Dendritic cell treated with granulocyte-macrophage colony-stimulating factor and Interleukin-4, amounts not matched to agents 40 ng/mL and 50 ng/mL, for 4 days (primary cell): ENCODE data around the gene E2F1.
"Not testable (repeated sequence)": the region's sequence is repeated elsewhere in the genome, so short reads cannot be mapped to it uniquely, and the experiment has no call there.

Experiments
- H3K27ac Mint-ChIP-seq: one replicate; pipeline ENCODE4 v1.8.0; 2022; ENCODE audit warnings: mild to moderate bottlenecking, mixed read lengths
- H3K27me3 Mint-ChIP-seq: one replicate; pipeline ENCODE4 v1.8.0; 2022; ENCODE audit warnings: mild to moderate bottlenecking, mixed read lengths
- H3K36me3 Mint-ChIP-seq: one replicate; pipeline ENCODE4 v1.8.0; 2022; ENCODE audit warnings: low read depth, mixed read lengths
- H3K4me1 Mint-ChIP-seq: one replicate; pipeline ENCODE4 v1.8.0; 2022; ENCODE audit warnings: low read depth, mixed read lengths
- H3K4me3 Mint-ChIP-seq: one replicate; pipeline ENCODE4 v1.8.0; 2022; ENCODE audit warnings: mild to moderate bottlenecking, moderate library complexity, mixed read lengths
- H3K9me3 Mint-ChIP-seq: one replicate; pipeline ENCODE4 v1.8.0; 2022; ENCODE audit warnings: mixed read lengths
- intact Hi-C: fragments of 100-400 bp; cut with micrococcal nuclease; formaldehyde crosslinking; loops from one replicate; pipeline ENCODE4 v1.15.0; 2022

Gene E2F1

DNA sequence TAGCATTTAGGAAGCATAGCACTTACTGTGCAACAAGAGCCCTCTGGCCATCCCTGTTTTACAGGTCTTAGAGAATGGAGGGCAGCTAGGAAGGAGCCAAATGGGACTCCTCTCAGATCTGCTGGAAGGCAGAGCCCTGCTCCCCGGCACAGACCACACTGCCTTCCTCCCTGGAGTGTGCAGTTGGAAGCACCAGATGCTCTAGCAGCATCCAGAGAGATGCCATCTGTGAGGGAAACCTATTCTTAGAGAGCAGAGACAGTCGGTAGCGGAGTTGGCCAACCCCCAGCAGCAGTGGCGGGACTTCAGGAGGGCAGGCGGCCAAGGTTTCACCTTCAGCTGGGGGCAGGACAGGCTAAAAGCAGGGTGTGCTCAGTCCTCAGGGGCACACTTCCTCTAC lies 16.7 kb upstream of the E2F1 start:
- intact Hi-C loops: no loop called here
- Mint-ChIP-seq H3K36me3 (peaks cover 15% of the 10 kb centered on the region), H3K4me1 (no peaks in the 10 kb centered on the region), H3K27me3 (no peaks in the 10 kb centered on the region), H3K9me3 (peaks cover 13% of the 10 kb centered on the region), H3K4me3 (no peak overlapping the region), H3K27ac (no peak overlapping the region)

DNA sequence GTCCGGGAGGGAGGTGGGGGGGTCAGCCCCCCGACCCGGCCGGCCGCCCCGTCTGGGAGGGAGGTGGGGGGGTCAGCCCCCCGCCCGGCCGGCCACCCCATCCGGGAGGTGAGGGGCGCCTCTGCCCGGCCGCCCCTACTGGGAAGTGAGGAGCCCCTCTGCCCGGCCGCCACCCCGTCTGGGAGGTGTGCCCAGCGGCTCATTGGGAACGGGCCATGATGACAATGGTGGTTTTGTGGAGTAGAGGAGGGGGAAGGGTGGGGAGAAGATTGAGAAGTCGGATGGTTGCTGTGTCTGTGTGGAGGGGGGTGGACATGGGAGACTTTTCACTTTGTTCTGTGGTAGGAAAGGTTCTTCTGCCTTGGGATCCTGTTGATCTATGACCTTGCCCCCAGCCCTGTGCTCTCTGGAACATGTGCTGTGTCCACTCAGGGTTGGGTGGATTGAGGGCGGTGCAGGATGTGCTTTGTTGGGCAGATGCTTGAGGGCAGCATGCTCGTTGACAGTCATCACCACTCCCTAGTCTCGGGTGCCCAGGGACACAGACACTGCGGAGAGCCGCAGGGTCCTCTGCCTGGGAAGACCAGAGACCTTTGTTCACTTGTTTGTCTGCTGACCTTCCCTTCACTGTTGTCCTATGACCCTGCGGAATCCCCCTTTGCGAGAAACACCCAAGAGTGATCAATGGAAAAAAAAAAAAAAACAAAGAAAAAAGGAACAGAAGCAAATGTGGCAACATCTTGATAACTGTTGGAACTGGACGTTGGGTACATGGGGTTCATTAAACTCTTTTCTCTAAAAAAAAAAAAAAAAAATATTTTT lies 15.7 kb upstream of the E2F1 start:
- intact Hi-C loops: no loop called here
- Mint-ChIP-seq H3K27ac (no peak overlapping the region), H3K9me3 (peaks cover 13% of the 10 kb centered on the region), H3K36me3 (peaks cover 6% of the 10 kb centered on the region), H3K4me3 (no peak overlapping the region), H3K4me1 (no peaks in the 10 kb centered on the region), H3K27me3 (no peaks in the 10 kb centered on the region)

- H3K4me1 Mint-ChIP-seq, H3K4me3 Mint-ChIP-seq, H3K27me3 Mint-ChIP-seq, H3K36me3 Mint-ChIP-seq, H3K27ac Mint-ChIP-seq, intact Hi-C loops: not testable (repeated sequence)
- H3K9me3 Mint-ChIP-seq: peaks cover 13% of the 10 kb centered on the region
These were observed 14.7 kb upstream of the E2F1 start for GRCh38 chr20:33700696-33701441.

DNA sequence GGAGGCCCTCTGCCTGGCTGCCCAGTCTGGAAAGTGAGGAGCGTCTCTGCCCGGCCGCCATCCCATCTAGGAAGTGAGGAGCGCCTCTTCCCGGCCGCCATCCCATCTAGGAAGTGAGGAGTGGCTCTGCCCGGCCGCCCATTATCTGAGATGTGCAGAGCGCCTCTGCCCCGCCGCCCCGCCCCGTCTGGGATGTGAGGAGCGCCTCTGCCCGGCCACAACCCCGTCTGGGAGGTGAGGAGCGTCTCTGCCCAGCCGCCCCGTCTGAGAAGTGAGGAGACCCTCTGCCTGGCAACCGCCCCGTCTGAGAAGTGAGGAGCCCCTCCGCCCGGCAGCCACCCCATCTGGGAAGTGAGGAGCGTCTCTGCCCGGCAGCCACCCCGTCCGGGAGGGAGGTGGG lies 12.8 kb upstream of the E2F1 start:
- H3K27me3 Mint-ChIP-seq, H3K4me1 Mint-ChIP-seq, intact Hi-C loops, H3K4me3 Mint-ChIP-seq, H3K36me3 Mint-ChIP-seq, H3K27ac Mint-ChIP-seq: not testable (repeated sequence)
- peaks cover 13% of the 10 kb centered on the region for H3K9me3 Mint-ChIP-seq

GRCh38 chr20:33697129-33697528 lies 10.9 kb upstream of the E2F1 start:
- no peaks in the 10 kb centered on the region for H3K27me3 Mint-ChIP-seq
- intact Hi-C loops: no loop called here
- peak overlapping the region; percentile 24 for H3K27ac Mint-ChIP-seq
- H3K36me3 Mint-ChIP-seq: no peaks in the 10 kb centered on the region
- no peaks in the 10 kb centered on the region for H3K4me1 Mint-ChIP-seq
- H3K9me3 Mint-ChIP-seq: peaks cover 13% of the 10 kb centered on the region
- H3K4me3 Mint-ChIP-seq: no peak overlapping the region

GRCh38 chr20:33696448-33696847 lies 10.3 kb upstream of the E2F1 start:
- Mint-ChIP-seq H3K4me1 (no peaks in the 10 kb centered on the region), H3K36me3 (no peaks in the 10 kb centered on the region), H3K27me3 (no peaks in the 10 kb centered on the region), H3K4me3 (no peak overlapping the region), H3K27ac (no peak overlapping the region), H3K9me3 (peaks cover 13% of the 10 kb centered on the region)
- intact Hi-C loops: no loop called here

GRCh38 chr20:33694639-33695012 lies 8.4 kb upstream of the E2F1 start:
- peaks cover 5% of the 10 kb centered on the region for H3K9me3 Mint-ChIP-seq
- H3K4me3 Mint-ChIP-seq: no peak overlapping the region
- H3K27me3 Mint-ChIP-seq: no peaks in the 10 kb centered on the region
- H3K36me3 Mint-ChIP-seq: no peaks in the 10 kb centered on the region
- H3K27ac Mint-ChIP-seq: no peak overlapping the region
- intact Hi-C loops: no loop called here
- H3K4me1 Mint-ChIP-seq: peaks cover 5% of the 10 kb centered on the region

- Mint-ChIP-seq H3K4me3 (no peak overlapping the region), H3K4me1 (peaks cover 5% of the 10 kb centered on the region), H3K9me3 (peaks cover 5% of the 10 kb centered on the region)
These were observed 7.8 kb upstream of the E2F1 start for GRCh38 chr20:33693741-33694638.

GRCh38 chr20:33693289-33693688 lies 7.1 kb upstream of the E2F1 start:
- Mint-ChIP-seq H3K36me3 (no peaks in the 10 kb centered on the region), H3K9me3 (no peaks in the 10 kb centered on the region), H3K27me3 (no peaks in the 10 kb centered on the region), H3K27ac (no peak overlapping the region), H3K4me3 (no peak overlapping the region), H3K4me1 (peaks cover 5% of the 10 kb centered on the region)
- intact Hi-C loops: no loop called here

More at GRCh38 chr20:33693741-33694638, 7.8 kb upstream of the E2F1 start:
- intact Hi-C loops: no loop called here
- H3K36me3 Mint-ChIP-seq: no peaks in the 10 kb centered on the region
- H3K27me3 Mint-ChIP-seq: no peaks in the 10 kb centered on the region
- no peak overlapping the region for H3K27ac Mint-ChIP-seq

- peaks cover 25% of the 10 kb centered on the region for H3K4me1 Mint-ChIP-seq
- no peaks in the 10 kb centered on the region for H3K36me3 Mint-ChIP-seq
- no peaks in the 10 kb centered on the region for H3K27me3 Mint-ChIP-seq
- no peak overlapping the region for H3K4me3 Mint-ChIP-seq
- no peak overlapping the region for H3K27ac Mint-ChIP-seq
- H3K9me3 Mint-ChIP-seq: no peaks in the 10 kb centered on the region
- intact Hi-C loops: loop anchor here (5.0 kb wide), 1 partner anchor 42 kb away; the partner anchor contains the start of gene ZNF341
These were observed 3.8 kb upstream of the E2F1 start for GRCh38 chr20:33689973-33690372.

- H3K27me3 Mint-ChIP-seq: no peaks in the 10 kb centered on the region
- intact Hi-C loops: loop anchor here (5.0 kb wide), 1 partner anchor 43 kb away; the partner anchor contains the start of gene ZNF341
- no peaks in the 10 kb centered on the region for H3K36me3 Mint-ChIP-seq
- no peak overlapping the region for H3K4me3 Mint-ChIP-seq
- H3K9me3 Mint-ChIP-seq: no peaks in the 10 kb centered on the region
- H3K4me1 Mint-ChIP-seq: peaks cover 30% of the 10 kb centered on the region
- no peak overlapping the region for H3K27ac Mint-ChIP-seq
These were observed 3.3 kb upstream of the E2F1 start for GRCh38 chr20:33689493-33689892.

DNA sequence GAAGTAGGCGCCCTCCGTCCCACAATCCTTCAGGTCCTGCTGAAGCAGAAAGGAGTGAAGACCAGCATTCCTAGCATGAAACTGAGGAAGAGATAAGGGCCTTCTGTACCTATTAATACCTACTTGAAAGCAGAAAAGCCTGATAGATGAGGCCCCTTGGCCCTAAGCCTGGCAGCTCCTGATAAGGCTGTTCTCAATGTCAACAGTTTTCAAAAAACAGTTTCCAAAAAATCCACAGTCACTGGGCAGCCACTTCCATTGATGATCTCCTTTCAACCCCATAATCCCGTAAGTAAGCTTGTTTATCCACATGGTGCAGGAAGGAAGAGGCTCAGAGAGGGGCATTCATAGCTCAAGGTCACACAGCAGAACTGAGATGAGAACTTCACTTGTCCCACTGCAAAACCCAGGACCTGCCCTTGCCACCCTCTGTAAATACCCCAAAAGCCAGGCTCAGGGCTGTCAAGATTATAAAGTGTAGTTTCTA lies 2.8 kb upstream of the E2F1 start:
- Mint-ChIP-seq H3K27me3 (no peaks in the 10 kb centered on the region), H3K4me3 (no peak overlapping the region), H3K27ac (no peak overlapping the region), H3K36me3 (no peaks in the 10 kb centered on the region), H3K4me1 (peaks cover 31% of the 10 kb centered on the region), H3K9me3 (no peaks in the 10 kb centered on the region)
- intact Hi-C loops: loop anchor here (5.0 kb wide), 1 partner anchor 43 kb away; the partner anchor contains the start of gene ZNF341

DNA sequence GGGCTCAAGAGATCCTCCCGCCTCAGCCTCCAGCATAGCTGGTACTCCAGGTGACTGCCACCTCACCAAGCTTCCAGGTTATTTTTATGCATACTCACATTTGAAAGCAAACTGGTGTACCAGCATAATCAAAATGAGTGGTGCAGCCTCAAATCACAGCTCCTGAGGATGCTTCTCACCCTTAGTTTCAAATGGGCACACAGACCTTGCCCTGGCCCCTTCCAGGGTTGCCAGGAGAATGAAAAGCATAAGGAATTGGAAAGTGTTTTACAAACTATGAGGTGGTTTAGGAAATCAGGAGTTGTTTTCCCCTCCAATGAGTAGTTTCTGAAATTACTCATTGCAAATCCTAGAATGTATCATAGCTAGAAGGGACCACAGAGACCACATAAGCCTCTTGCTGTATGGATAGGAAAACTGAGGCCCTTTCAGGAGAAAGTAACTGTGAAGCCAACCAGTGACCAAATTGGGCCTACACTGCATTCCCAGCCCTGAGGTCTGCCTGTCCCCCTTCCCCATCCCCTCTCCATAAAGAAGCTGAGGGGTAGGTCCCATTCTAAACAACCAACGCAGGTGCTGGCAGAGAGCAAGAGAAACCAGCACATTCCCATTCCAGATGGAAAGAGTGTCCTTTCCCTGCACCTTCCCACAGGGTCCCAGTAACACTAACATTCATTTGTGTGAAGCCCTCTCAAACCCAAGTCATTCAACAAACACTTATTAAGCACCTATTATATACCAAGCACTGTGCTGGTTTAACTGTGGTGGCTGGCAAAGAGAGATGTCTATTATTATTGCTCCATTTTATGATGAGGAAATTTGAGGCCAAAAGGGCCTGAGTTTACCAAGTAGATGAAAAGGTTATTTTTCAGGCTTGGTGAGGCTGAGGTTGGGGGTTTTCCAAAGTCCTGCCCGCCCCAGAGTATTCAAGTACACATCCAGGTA lies 2.1 kb upstream of the E2F1 start:
- Mint-ChIP-seq H3K9me3 (no peaks in the 10 kb centered on the region), H3K4me3 (no peak overlapping the region)

More for the DNA sequence above, 2.1 kb upstream of the E2F1 start:
- no peaks in the 10 kb centered on the region for H3K27me3 Mint-ChIP-seq
- H3K27ac Mint-ChIP-seq: peak overlapping the region; percentile 79
- intact Hi-C loops: loop anchor here (2.0 to 5.0 kb wide), 2 partner anchors 33 to 44 kb away; partner anchors contain the start of genes PXMP4 and ZNF341
- H3K4me1 Mint-ChIP-seq: peaks cover 31% of the 10 kb centered on the region
- H3K36me3 Mint-ChIP-seq: no peaks in the 10 kb centered on the region
